HG03039 (cell line): ENCODE measurements around the gene HOXA5.

Source experiments
- ATAC-seq: cut with Tn5 transposase; IDR thresholded peaks from one replicate; pipeline ENCODE4 v1.9.1; 2021; ENCODE audit warnings: mild to moderate bottlenecking, moderate library complexity; ENCODE audit not compliant: unreplicated experiment

The HOXA5 gene

GRCh38 chr7:27143023-27143949, at the start of gene HOXA5:
Gene HOXA5 (minus strand): TSS chr7:27143681. CDS start chr7:27143607, 74 bp downstream.
- ATAC-seq = no peak

DNA sequence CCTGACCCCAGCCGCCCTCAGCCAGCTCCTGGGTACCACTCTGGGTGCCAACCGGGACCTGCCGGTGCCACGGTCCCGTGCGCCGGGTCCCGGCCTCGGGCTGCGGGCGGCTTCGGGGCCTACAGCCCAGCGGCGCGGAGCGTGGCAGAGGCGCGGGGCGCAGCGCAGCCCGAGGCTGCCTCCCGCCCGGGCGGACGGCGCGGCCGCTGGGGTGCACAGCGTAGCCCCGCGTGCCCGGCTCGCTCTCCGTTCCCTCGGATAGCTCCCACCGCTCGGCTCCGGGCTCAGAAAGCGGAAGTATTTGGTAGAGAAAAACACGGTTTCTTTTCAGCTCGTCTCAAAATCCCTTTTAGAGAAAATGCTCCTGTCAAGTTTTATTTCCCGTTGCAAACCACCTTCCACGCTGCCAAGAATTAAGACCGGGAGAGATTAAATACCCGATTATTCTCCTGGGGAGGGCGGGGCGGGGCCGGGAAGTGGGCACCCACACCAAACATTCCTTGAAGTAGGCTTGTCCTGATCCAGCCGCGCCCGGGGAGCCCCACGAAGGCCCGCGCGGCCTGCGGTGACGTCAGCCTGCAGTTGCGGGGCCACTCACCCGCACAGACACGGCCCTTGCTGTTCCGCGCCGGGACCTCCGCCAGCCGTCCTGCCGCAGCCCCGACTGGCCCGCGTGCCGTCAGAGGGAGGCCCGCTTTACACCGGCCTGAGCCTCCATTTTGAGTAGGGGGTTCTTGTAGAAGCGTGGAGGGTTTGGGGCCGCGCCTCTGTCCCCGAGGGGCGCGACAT, 49.3 kb upstream of the HOXA5 start:
- ATAC-seq = no peak

DNA sequence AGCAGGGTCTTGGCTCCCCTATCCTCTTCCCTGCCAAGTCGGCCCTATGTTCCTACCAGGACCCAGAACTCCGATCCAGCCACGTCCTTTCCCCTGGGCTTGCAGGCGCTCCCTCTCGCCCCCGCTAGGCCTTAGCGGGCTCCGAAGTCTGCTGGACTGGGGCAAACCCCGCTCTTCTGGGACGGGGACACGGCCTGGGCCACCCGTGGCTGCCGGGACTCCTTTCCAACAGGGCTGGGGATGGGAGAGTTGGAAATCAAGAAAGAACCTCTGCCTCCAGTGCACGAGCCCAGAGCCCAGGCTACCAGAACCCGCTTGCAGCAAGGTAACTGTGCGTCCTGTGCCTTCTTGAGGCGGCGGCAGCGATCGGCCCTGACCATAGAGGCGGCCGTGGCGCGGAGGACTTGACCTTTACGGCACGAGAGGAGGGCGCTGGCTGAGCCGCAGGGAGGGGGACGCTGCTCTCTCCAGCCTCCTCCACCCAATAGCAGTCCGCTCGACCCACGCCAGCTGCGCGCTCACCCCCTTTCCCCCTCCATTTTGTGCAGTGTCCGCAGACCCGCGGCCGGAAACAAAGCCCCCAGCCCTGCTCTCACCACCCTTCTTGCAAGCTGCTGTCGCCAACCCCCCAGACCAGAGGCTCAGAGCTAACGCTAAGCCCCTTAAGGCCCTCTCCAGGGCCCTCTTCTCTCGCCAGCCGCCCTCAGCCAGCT, 48.5 kb upstream of the HOXA5 start:
- ATAC-seq = no peak

DNA sequence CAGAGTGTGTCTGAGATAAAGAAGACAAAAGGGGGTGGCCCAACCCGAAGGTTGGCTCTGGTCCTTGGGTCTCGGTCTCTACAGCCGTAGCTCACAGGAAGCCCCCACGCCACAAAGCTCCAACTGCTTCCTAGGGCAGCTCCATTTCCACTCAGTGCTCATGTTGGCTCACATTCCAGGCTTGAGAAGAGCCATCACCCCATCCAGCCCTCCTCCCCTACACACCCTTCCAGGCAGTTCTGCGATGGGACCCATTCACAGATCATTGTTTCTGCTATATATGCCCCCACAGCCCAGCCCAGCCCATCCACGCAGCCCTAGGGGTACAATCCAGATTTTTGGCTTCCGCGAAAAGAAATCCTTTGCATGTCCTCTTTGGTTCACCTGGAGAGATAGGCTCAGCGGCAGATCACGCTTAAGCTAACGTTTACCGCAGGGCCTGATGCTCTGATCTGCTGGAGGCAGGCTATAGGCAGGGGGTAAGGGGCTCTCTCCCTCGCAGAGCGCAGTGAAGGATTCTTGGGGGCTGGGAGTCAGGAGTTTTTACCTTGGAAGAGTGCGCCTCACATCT, 47.8 kb upstream of the HOXA5 start:
- ATAC-seq = no peak

DNA sequence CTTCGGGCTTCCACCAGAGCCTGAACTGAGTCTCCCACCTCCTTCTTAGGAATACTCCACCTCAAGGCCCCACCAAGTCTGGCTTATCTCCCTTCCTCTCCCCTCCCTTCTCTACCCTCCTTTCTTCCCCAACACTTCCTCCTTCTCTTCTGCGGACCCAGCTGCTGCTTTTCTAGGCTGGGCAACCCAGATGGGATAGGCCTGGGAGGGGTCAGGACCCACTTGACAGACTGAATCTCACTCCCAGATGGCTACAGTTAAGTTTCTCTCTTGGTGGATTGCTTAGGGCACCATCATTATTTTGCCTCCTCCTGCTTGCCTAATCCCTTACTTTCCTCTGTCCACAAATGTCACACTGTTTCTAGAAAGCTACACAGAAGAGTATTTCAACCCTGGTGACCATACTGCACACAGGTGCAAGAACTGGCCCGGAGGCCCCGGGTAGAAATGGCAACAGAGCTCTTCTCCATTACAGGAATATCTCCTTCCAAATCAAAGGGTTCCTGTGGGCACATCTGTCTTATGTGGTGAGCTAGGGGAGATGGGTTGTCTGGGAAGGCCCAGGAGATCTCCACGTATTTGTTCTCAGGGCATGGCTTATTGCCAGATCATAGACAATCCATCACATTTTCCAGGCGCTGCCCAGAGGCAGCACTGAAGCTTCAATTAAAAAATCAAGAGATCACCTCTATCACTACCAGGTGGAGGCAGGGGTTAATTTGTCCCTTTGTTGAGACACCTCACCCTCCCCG, 46.7 kb upstream of the HOXA5 start:
- ATAC-seq = no peak

DNA sequence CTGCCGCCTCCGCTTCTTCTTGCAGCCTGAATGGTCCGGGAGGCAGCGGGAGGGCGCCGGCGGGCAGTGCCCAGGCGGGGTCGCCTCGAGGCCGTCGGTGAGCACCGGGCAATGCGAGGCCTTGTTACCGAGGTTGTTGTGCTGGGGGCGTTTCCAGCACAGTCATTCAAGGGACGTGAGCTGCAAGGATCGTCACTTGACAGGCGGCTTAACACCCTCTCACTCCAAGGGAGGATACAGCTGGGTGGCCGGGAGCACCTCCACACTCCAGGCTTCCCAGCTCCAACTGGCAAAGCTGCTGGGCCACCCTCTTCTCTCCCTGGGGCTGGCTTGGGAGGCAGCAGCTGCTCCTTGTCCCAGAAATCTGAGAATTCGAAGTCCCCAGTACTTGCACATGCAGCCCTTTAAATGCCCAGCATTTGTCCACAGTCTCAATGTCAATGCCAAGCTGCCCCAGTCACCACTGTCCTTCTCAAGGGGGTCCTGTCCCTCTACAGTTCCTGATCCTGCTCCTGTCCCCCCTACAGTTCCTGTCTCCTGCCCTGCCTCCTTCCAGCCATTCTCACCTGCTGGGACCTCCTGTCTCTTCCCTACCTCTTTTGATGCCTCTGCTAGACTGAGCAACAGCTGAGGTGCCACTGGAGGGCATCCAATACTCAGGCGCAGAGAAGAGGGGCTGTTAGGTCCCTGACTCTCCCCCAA, 46.0 kb upstream of the HOXA5 start:
- no peak for ATAC-seq

GRCh38 chr7:27188386-27189294, 45.2 kb upstream of the HOXA5 start:
- no peak for ATAC-seq

DNA sequence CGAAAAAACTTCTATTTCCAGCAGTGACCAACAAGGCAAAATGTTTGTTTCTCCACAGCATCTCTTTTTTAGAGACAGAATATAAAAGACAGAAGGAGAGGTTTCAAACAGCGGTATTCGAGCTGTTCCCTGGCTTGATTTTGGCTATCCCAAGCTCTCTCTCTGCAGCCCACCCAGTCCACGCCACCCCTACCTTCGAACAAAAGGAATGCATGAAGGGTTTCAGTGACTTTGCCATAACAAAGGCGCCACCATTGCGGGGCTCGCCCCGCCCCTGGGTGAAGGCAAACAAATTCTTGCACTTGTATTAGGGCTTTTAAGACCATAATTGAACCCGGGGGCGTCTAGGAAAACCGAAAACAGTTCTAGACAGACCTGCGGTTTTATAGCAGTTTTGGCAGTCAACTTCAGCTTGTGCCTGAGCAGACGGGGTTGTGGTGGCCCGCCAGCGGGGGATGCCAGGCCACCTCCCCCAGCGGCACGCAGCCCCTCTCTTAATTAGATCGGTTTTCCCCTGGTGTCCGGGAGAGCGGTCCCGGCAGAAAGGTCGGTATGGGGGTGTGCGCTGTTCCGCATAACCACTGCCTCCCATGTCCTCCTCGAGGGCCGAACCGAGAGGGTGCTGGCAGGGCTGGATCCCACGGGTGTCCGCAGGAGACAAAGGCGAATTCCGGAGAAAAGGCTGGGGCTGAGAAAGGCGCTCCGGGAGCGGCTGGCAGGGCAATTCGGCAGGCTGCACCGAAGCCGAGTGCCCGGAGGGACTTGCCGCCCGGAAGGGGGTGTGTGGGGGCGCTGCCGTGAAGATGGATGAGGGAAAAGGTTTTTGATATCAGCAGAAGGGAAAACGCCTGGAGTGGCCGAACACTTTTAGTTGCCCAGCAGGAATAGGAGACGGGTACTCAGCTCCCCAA, 44.2 kb upstream of the HOXA5 start:
- ATAC-seq = no peak

- ATAC-seq = no peak
Observed at GRCh38 chr7:27186668-27187474, 43.4 kb upstream of the HOXA5 start.

GRCh38 chr7:27185854-27186667, 42.6 kb upstream of the HOXA5 start:
- no peak for ATAC-seq

GRCh38 chr7:27185013-27185853, 41.8 kb upstream of the HOXA5 start, which contains the start of gene HOXA11:
Gene HOXA11 (minus strand): TSS chr7:27185232. CDS start chr7:27185144, 88 bp downstream.
- ATAC-seq = no peak

GRCh38 chr7:27184337-27185012, 41.0 kb upstream of the HOXA5 start:
- ATAC-seq = no peak

DNA sequence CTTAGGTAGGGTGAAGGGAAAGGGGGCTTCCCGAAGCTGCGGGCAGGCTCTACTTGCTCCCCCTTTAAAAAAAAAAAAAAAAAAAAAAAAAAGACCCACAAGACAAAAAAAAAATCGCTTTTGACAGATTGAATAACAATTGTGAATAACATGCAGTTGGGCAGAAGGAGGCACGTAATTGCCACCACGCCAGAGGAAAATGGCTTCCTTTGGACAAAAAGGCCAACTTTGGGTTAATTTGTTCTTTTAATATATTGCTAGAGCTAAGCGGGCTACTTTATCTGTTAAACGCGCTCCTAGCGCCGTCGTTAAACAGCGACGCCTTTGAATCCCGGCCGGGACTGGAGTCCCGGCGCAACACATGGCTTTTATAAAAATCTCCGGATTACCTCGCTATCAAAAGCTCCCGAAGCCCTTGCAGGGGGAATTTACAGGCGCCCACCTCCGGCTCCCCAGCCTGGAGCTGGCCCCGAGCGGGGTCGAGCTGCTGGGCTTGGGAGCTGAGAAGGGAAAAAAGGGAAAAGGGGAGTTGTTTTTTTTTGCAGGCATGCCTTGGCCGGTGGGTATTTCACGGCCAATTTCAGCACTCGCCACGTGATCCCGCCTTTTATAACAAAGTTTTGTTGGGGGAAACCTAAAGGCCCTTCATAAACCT, 40.3 kb upstream of the HOXA5 start:
- ATAC-seq = no peak
